ENCODE measurements around the gene MARK2. TPM values are rescaled to one million over a fixed set of nuclear protein-coding genes. Genes with fewer than 3 reads are reported as not detected.
A peak's percentile ranks its signal among the peaks of the same experiment; 100 is the strongest.

Gene MARK2
- total RNA-seq, 1 donor from 2014 or later, result 40.1 TPM

- no peak overlapping the region for H3K4me3 ChIP-seq (ENCODE audit: low read depth, low read length)
- no peak for TF ChIP-seq CTCF (IDR thresholded peaks at IDR 0.05; ENCODE audit: insufficient read depth, low read length, poor library complexity, severe bottlenecking)
- peaks cover 1% of the 10 kb centered on the region for H3K36me3 ChIP-seq (ENCODE audit: control insufficient read depth, insufficient read depth, low read length)
These were observed 73.8 kb downstream of the MARK2 start for GRCh38 chr11:63912678-63913077.

GRCh38 chr11:63913866-63914830, 75.2 kb downstream of the MARK2 start:
- Histone ChIP-seq H3K4me3 (ENCODE audit: low read depth, low read length) (no peak overlapping the region), H3K27me3 (ENCODE audit: control insufficient read depth, insufficient read depth, low read length) (no peaks in the 10 kb centered on the region), H3K36me3 (ENCODE audit: control insufficient read depth, insufficient read depth, low read length) (peaks cover 1% of the 10 kb centered on the region)
- no peak for TF ChIP-seq CTCF (IDR thresholded peaks at IDR 0.05; ENCODE audit: insufficient read depth, low read length, poor library complexity, severe bottlenecking)
- no peak for DNase-seq (ENCODE audit: low read depth)

More at GRCh38 chr11:63912678-63913077, 73.8 kb downstream of the MARK2 start:
- no peaks in the 10 kb centered on the region for H3K27me3 ChIP-seq (ENCODE audit: control insufficient read depth, insufficient read depth, low read length)
- DNase-seq (ENCODE audit: low read depth), result no peak

GRCh38 chr11:63914896-63915691, 76.2 kb downstream of the MARK2 start:
- TF ChIP-seq CTCF (IDR thresholded peaks at IDR 0.05; ENCODE audit: insufficient read depth, low read length, poor library complexity, severe bottlenecking), result no peak
- DNase-seq (ENCODE audit: low read depth), result no peak
- Histone ChIP-seq H3K27me3 (ENCODE audit: control insufficient read depth, insufficient read depth, low read length) (no peaks in the 10 kb centered on the region), H3K36me3 (ENCODE audit: control insufficient read depth, insufficient read depth, low read length) (peaks cover 1% of the 10 kb centered on the region), H3K4me3 (ENCODE audit: low read depth, low read length) (no peak overlapping the region)

- peak; percentile 75 for TF ChIP-seq CTCF (IDR thresholded peaks at IDR 0.05; ENCODE audit: insufficient read depth, low read length, poor library complexity, severe bottlenecking)
- no peak for DNase-seq (ENCODE audit: low read depth)
- Histone ChIP-seq H3K4me3 (ENCODE audit: low read depth, low read length) (peak overlapping the region; percentile 54), H3K36me3 (ENCODE audit: control insufficient read depth, insufficient read depth, low read length) (peaks cover 1% of the 10 kb centered on the region), H3K27me3 (ENCODE audit: control insufficient read depth, insufficient read depth, low read length) (peaks cover 1% of the 10 kb centered on the region)
These were observed 77.3 kb downstream of the MARK2 start for GRCh38 chr11:63915961-63916836.

- H3K4me3 ChIP-seq (ENCODE audit: low read depth, low read length), result peak within 1 kb of the TSS; percentile 54
- peaks cover 5% of the 10 kb centered on the region for H3K27me3 ChIP-seq (ENCODE audit: control insufficient read depth, insufficient read depth, low read length)
- DNase-seq (ENCODE audit: low read depth), result peak; percentile 45
- TF ChIP-seq CTCF (IDR thresholded peaks at IDR 0.05; ENCODE audit: insufficient read depth, low read length, poor library complexity, severe bottlenecking), result no peak
- no peaks in the 10 kb centered on the region for H3K36me3 ChIP-seq (ENCODE audit: control insufficient read depth, insufficient read depth, low read length)
These were observed 78.2 kb downstream of the MARK2 start, which contains the start of gene RCOR2 for GRCh38 chr11:63916837-63917691. Gene RCOR2, minus strand, starts transcription at chr11:63917164. Its CDS starts 708 bp downstream, at chr11:63916456.
